ENCODE measurements around the gene BPI. TPM values are rescaled to one million over a fixed set of nuclear protein-coding genes. Genes with fewer than 3 reads are reported as not detected.

Gene BPI
- total RNA-seq, 1 experiment from 2014 or later, result not detected

GRCh38 chr20:38346247-38346651 lies 42.3 kb downstream of the BPI start, which contains the start of gene LBP:
LBP (plus strand) TSS chr20:38346482; CDS start chr20:38346517, 35 bp downstream.
- Histone ChIP-seq H4K5ac (ENCODE audit: insufficient read length, low read depth, low read length) (no peak within 1 kb of the TSS), H3K14ac (ENCODE audit: insufficient read depth, low read length) (no peak within 1 kb of the TSS), H2AK5ac (ENCODE audit: insufficient read length, low read length) (no peak within 1 kb of the TSS), H3K18ac (ENCODE audit: insufficient read length, low read depth, low read length) (no peak within 1 kb of the TSS), H3K23me2 (ENCODE audit: insufficient read length, low read depth, low read length, poor library complexity, severe bottlenecking) (no peaks in the 10 kb centered on the region), H3K79me2 (ENCODE audit: insufficient read depth, low read length) (no peaks in the 10 kb centered on the region), H3K9me3 (ENCODE audit: control insufficient read depth, low read depth, low read length) (no peaks in the 10 kb centered on the region), H3K9ac (ENCODE audit: extremely low read depth, insufficient read length, low read length) (no peak within 1 kb of the TSS), H3K56ac (ENCODE audit: insufficient read length, low read depth, low read length) (no peak within 1 kb of the TSS), H3K4me2 (ENCODE audit: insufficient read depth, insufficient read length, low read length) (no peak within 1 kb of the TSS), H4K20me1 (ENCODE audit: control insufficient read depth, insufficient read depth, insufficient read length) (no peaks in the 10 kb centered on the region), H4K8ac (replicated peaks; ENCODE audit: insufficient read length, low read depth, low read length) (no peak within 1 kb of the TSS), H2AFZ (ENCODE audit: low read length) (no peak within 1 kb of the TSS), H2BK15ac (ENCODE audit: low read depth, low read length) (no peak within 1 kb of the TSS), H4K91ac (ENCODE audit: insufficient read length, low read depth, low read length) (no peak within 1 kb of the TSS), H3K4ac (ENCODE audit: low read depth, low read length) (no peak within 1 kb of the TSS), H2BK20ac (ENCODE audit: low read depth, low read length, poor library complexity, severe bottlenecking) (no peak within 1 kb of the TSS), H2BK12ac (ENCODE audit: insufficient read length, low read depth, low read length) (no peak within 1 kb of the TSS), H3K27ac (ENCODE audit: insufficient read length, low read depth, low read length) (no peak within 1 kb of the TSS), H3K27me3 (ENCODE audit: insufficient read depth, low read length) (no peaks in the 10 kb centered on the region), H3K79me1 (ENCODE audit: insufficient read depth, low read depth, low read length, poor library complexity, severe bottlenecking) (no peaks in the 10 kb centered on the region), H3T11ph (ENCODE audit: low read length) (no peak within 1 kb of the TSS), H2BK5ac (ENCODE audit: insufficient read length, low read length) (no peak within 1 kb of the TSS), H2BK120ac (ENCODE audit: low read depth, low read length, poor library complexity, severe bottlenecking) (no peak within 1 kb of the TSS), H3K23ac (ENCODE audit: insufficient read length, low read depth, low read length) (no peak within 1 kb of the TSS), H3K4me1 (ENCODE audit: insufficient read depth, low read length) (peaks cover 2% of the 10 kb centered on the region; the same call in 1 of the 2 replicates)
- no peak for TF ChIP-seq CTCF (conservative IDR thresholded peaks at IDR 0.05)
- WGBS (ENCODE audit: extremely low coverage, insufficient read length, low lambda C conversion rate), result no CpG with 5 or more reads among the region's 8 CpGs
- Mint-ChIP-seq H3K4me1 (peaks cover 37 to 42% of the 10 kb centered on the region in 2 experiments), H3K9me3 (no peaks in the 10 kb centered on the region), H3K27ac (peak within 1 kb of the TSS in 1 of 3 experiments; percentile 18; a peak in 1 of 7 replicates), H3K36me3 (ENCODE audit: insufficient read depth in 1 of 3, low read depth in 3 of 3) (no peaks in the 10 kb centered on the region), H3K27me3 (ENCODE audit: low read depth) (no peaks in the 10 kb centered on the region; the same call in 1 of the 2 replicates), H3K4me3 (no peak within 1 kb of the TSS)
- no peak for DNase-seq
